Endothelial cell of umbilical vein (primary cell): ENCODE data around the gene PCLO. TPM values are rescaled to one million over a fixed set of nuclear protein-coding genes. Genes with fewer than 3 reads are reported as not detected.

Source experiments
- BruUV-seq: library from RNA; stranded (reverse); fragments of 400-500 nt; replicated peaks from 2 replicates; lab custom pipeline; 2021; lab: Mats Ljungman, UMichigan
- CTCF ChIA-PET: fragments of 300-600, 350-600 bp; sonication (Branson Sonifier 250); formaldehyde crosslinking; loops from one replicate; lab custom pipeline; 2021; ENCODE audit warnings: antibody characterized with exemption, inconsistent platforms; lab: Charles Lee
- POLR2A ChIA-PET: fragments of 300-600, 350-600 bp; sonication (Branson Sonifier 250); formaldehyde crosslinking; loops from one replicate; lab custom pipeline; 2021; ENCODE audit warnings: antibody characterized with exemption, inconsistent platforms; lab: Charles Lee
- DNase-seq: peaks from one replicate; pipeline ENCODE4 v3.0.0-alpha.2; 2011; ENCODE audit warnings: low read depth, low spot score
- FAIRE-seq: peaks from 2 replicates; lab custom pipeline; 2011; peaks lifted over from hg19 to GRCh38; lab: Jason Lieb, UNC
- H2AFZ ChIP-seq: 2 replicates; pipeline ENCODE4 v1.6.0; 2012; ENCODE audit warnings: low read depth, low read length, control low read depth, inconsistent platforms
- H3K27ac ChIP-seq: 2 replicates; pipeline ENCODE4 v1.5.1; 2011; ENCODE audit warnings: low read depth, mild to moderate bottlenecking, control low read depth, low read length, moderate library complexity; ENCODE audit not compliant: insufficient read depth
- H3K27me3 ChIP-seq, 2 experiments: 2 replicates each; pipeline versions ENCODE4 v1.6.0 to v1.6.1; 2011; ENCODE audit warnings: low read length in 2 of 2, mixed read lengths in 1 of 2; ENCODE audit not compliant: control insufficient read depth in 2 of 2, insufficient read depth in 2 of 2
- H3K36me3 ChIP-seq, 2 experiments: 2 replicates in 1 of 2; 3 replicates in 1 of 2; pipeline ENCODE4 v1.5.1; 2011; ENCODE audit warnings: low read length in 2 of 2, mild to moderate bottlenecking in 1 of 2, moderate library complexity in 1 of 2; ENCODE audit not compliant: control insufficient read depth in 2 of 2, insufficient read depth in 2 of 2; ENCODE audit errors: extremely low read depth in 1 of 2
- H3K4me1 ChIP-seq: 3 replicates; pipeline ENCODE4 v1.5.1; 2011; ENCODE audit warnings: mild to moderate bottlenecking, low read length; ENCODE audit not compliant: control insufficient read depth, insufficient read depth; ENCODE audit errors: extremely low read depth
- H3K4me2 ChIP-seq: 2 replicates; pipeline ENCODE4 v1.6.1; 2011; ENCODE audit warnings: low read length, control low read depth, mixed read lengths; ENCODE audit not compliant: insufficient read depth
- H3K4me3 ChIP-seq, 3 experiments: fragments of 200-600 bp in 1 of 3; sonication (generic), shearing (Covaris generic) in 1 of 3; replicated peaks in 1 of 3; 2 replicates each; pipeline ENCODE4 v1.5.1; 2011 to 2016; ENCODE audit warnings: control low read depth in 3 of 3, low read length in 3 of 3, mild to moderate bottlenecking in 2 of 3, inconsistent platforms in 1 of 3, low read depth in 1 of 3, moderate library complexity in 1 of 3; ENCODE audit not compliant: insufficient read depth in 1 of 3
- H3K79me2 ChIP-seq: 2 replicates; pipeline ENCODE4 v1.6.0; 2012; ENCODE audit warnings: low read length, inconsistent platforms; ENCODE audit not compliant: control insufficient read depth, insufficient read depth
- H3K9ac ChIP-seq: replicated peaks from 2 replicates; pipeline ENCODE3; 2011; ENCODE audit warnings: low read length, control low read depth; ENCODE audit not compliant: insufficient read depth; ENCODE audit errors: extremely low read depth
- H3K9me1 ChIP-seq: replicated peaks from 3 replicates; pipeline ENCODE4 v1.6.0; 2011; ENCODE audit warnings: mild to moderate bottlenecking, low read length; ENCODE audit not compliant: control insufficient read depth, insufficient read depth; ENCODE audit errors: extremely low read depth
- H3K9me3 ChIP-seq: replicated peaks from 2 replicates; pipeline ENCODE4 v1.5.1; 2012; ENCODE audit warnings: low read length, inconsistent platforms; ENCODE audit not compliant: control insufficient read depth, insufficient read depth
- H4K20me1 ChIP-seq: replicated peaks from 2 replicates; pipeline ENCODE3; 2011; ENCODE audit warnings: mild to moderate bottlenecking, low read length; ENCODE audit not compliant: control insufficient read depth, insufficient read depth; ENCODE audit errors: extremely low read depth
- CTCF ChIP-seq, 2 donors: IDR thresholded peaks; 1 replicate in 1 of 2; 2 replicates in 1 of 2; pipeline ENCODE4 v1.5.1; 2011; ENCODE audit warnings: low read length in 2 of 2, mild to moderate bottlenecking in 2 of 2, moderate library complexity in 2 of 2, control low read depth in 1 of 2, inconsistent platforms in 1 of 2, low read depth in 1 of 2; ENCODE audit not compliant: insufficient read depth in 1 of 2; ENCODE audit errors: extremely low read depth in 1 of 2
- EZH2 ChIP-seq: IDR thresholded peaks from 2 replicates; pipeline ENCODE4 v1.6.1; 2012; ENCODE audit warnings: borderline replicate concordance, low read depth, mild to moderate bottlenecking, moderate library complexity, low read length, inconsistent platforms; ENCODE audit not compliant: severe bottlenecking
- FOS ChIP-seq: IDR thresholded peaks from 2 replicates; pipeline ENCODE4 v1.6.1; 2011; ENCODE audit warnings: mild to moderate bottlenecking, low read length, moderate library complexity, borderline replicate concordance; ENCODE audit not compliant: insufficient read depth
- GATA2 ChIP-seq: IDR thresholded peaks from 2 replicates; pipeline ENCODE4 v1.7.0; 2011; ENCODE audit warnings: low read depth, mild to moderate bottlenecking, moderate library complexity, mixed read lengths, low read length; ENCODE audit not compliant: insufficient read length, insufficient read depth
- JUN ChIP-seq: IDR thresholded peaks from 2 replicates; pipeline ENCODE4 v1.6.1; 2011; ENCODE audit warnings: borderline replicate concordance, low read depth; ENCODE audit not compliant: insufficient read length, insufficient read depth
- MAX ChIP-seq: IDR thresholded peaks from 2 replicates; pipeline ENCODE4 v1.6.1; 2011; ENCODE audit not compliant: insufficient read depth, insufficient read length
- MYC ChIP-seq: IDR thresholded peaks from one replicate; pipeline ENCODE4 v1.6.1; 2011; ENCODE audit warnings: mild to moderate bottlenecking, low read depth, low read length
- POLR2A ChIP-seq: IDR thresholded peaks from 2 replicates; pipeline ENCODE4 v1.6.1; 2012; ENCODE audit warnings: low read depth, mild to moderate bottlenecking, control low read depth, low read length
- POLR2AphosphoS5 ChIP-seq: IDR thresholded peaks from 2 replicates; pipeline ENCODE4 v1.6.1; 2012; ENCODE audit warnings: low read depth, mild to moderate bottlenecking, control low read depth, low read length, moderate library complexity; ENCODE audit not compliant: insufficient read depth
- dilution Hi-C: fragments of 300-500 bp; cut with MboI; formaldehyde crosslinking; loops from one replicate; pipeline ENCODE4 v1.15.0; 2019; ENCODE audit warnings: low sequenced_read_pairs; ENCODE audit not compliant: extremely low pct_ligation_motif_present
- intact Hi-C: fragments of 100-400 bp; cut with micrococcal nuclease; formaldehyde crosslinking; loops from one replicate; pipeline ENCODE4 v1.10.0; 2022
- polyA plus RNA-seq, 4 experiments: library from polyadenylated mRNA; depleted of rRNA in 3 of 4; stranded (reverse) in 3 of 4; unstranded in 1 of 4; fragments of >200 nt; gene quantifications; 2 replicates each; pipeline versions ENCODE4 v1.2.1 to v1.2.3, GENCODE V29; 2011 to 2012; ENCODE audit warnings: missing spikeins in 1 of 4
- total RNA-seq: library from RNA; stranded (reverse); gene quantifications from 2 replicates; pipeline ENCODE4 v1.2.3, GENCODE V29; 2021

PCLO gene
- total and polyA plus RNA-seq, 2 donors (not counting 3 experiments of a cell fraction or from before 2014, with no cell fraction given): 0.04 to 0.75 TPM

GRCh38 chr7:82705517-82706260 is 457.0 kb downstream of the PCLO start:
- H4K20me1 ChIP-seq: no peaks in the 10 kb centered on the region
- no peak overlapping the region for H3K27ac ChIP-seq
- ChIA-PET POLR2A (no interaction called here), CTCF (no interaction called here)
- TF ChIP-seq MAX (no peak), POLR2A (no peak), EZH2 (no peak), GATA2 (no peak), CTCF (IDR thresholded peaks at IDR 0.05; ENCODE audit: extremely low read depth in 1 of 2, insufficient read depth in 1 of 2, low read depth in 1 of 2, low read length in 2 of 2) (no peak), POLR2AphosphoS5 (no peak), MYC (no peak), JUN (no peak), FOS (no peak)
- no peak overlapping the region for H3K9ac ChIP-seq
- H3K4me3 ChIP-seq: no peak overlapping the region
- FAIRE-seq (no peak), DNase-seq (no peak)
- no peak overlapping the region for H3K4me2 ChIP-seq
- H3K9me3 ChIP-seq: no peaks in the 10 kb centered on the region
- H3K4me1 ChIP-seq: peaks cover under 1% of the 10 kb centered on the region
- dilution Hi-C loops: no loop called here
- no TSS peak for BruUV-seq
- H3K27me3 ChIP-seq: no peaks in the 10 kb centered on the region
- H3K36me3 ChIP-seq: no peaks in the 10 kb centered on the region
- intact Hi-C loops: no loop called here
- H3K79me2 ChIP-seq: no peaks in the 10 kb centered on the region
- H3K9me1 ChIP-seq: no peaks in the 10 kb centered on the region
- no peak overlapping the region for H2AFZ ChIP-seq
